ENCODE measurements around the gene RET.

DNA sequence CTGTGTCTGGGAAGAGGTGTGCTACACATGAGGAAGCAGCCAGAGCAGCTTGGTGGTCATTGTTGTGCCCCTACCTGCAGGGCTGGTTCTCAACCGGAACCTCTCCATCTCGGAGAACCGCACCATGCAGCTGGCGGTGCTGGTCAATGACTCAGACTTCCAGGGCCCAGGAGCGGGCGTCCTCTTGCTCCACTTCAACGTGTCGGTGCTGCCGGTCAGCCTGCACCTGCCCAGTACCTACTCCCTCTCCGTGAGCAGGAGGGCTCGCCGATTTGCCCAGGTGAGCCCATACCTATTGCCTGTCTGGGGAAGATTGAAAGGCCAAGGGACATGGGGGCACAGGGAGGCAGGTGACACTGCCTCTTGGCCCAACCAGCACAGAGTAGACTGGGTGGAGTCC, 32.1 kb downstream of the RET start:
- TF ChIP-seq POLR2A (IDR thresholded peaks at IDR 0.05): no peak
- TF ChIP-seq, protein P1, sequence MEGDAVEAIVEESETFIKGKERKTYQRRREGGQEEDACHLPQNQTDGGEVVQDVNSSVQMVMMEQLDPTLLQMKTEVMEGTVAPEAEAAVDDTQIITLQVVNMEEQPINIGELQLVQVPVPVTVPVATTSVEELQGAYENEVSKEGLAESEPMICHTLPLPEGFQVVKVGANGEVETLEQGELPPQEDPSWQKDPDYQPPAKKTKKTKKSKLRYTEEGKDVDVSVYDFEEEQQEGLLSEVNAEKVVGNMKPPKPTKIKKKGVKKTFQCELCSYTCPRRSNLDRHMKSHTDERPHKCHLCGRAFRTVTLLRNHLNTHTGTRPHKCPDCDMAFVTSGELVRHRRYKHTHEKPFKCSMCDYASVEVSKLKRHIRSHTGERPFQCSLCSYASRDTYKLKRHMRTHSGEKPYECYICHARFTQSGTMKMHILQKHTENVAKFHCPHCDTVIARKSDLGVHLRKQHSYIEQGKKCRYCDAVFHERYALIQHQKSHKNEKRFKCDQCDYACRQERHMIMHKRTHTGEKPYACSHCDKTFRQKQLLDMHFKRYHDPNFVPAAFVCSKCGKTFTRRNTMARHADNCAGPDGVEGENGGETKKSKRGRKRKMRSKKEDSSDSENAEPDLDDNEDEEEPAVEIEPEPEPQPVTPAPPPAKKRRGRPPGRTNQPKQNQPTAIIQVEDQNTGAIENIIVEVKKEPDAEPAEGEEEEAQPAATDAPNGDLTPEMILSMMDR (IDR thresholded peaks at IDR 0.05 in 4 of 5, conservative IDR thresholded peaks at IDR 0.05 in 1 of 5): no peak
